ENCODE data around the gene SERPINA7.
"Not testable (repeated sequence)": the region's sequence is repeated elsewhere in the genome, so short reads cannot be mapped to it uniquely, and the experiment has no call there.

DNA sequence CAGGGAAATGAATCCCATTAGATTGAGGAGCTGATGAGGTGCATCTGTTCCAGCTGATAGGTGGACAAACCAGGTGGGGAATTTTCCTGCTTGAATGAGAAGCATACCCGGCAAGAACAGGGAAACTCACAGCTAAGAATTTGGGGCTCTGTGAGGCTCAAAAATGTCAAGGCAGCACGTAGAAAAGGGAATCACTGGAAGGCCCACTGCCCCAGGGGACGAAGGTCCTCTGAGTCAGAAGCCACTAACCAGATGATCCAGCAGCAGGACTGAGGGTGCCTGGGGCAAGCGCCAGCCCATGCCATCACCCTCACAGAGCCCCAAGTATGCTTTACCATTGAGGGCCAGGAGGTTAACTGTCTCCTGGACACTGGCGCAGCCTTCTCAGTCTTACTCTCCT is 37.9 kb downstream of the SERPINA7 start:
- TF ChIP-seq, protein P1, sequence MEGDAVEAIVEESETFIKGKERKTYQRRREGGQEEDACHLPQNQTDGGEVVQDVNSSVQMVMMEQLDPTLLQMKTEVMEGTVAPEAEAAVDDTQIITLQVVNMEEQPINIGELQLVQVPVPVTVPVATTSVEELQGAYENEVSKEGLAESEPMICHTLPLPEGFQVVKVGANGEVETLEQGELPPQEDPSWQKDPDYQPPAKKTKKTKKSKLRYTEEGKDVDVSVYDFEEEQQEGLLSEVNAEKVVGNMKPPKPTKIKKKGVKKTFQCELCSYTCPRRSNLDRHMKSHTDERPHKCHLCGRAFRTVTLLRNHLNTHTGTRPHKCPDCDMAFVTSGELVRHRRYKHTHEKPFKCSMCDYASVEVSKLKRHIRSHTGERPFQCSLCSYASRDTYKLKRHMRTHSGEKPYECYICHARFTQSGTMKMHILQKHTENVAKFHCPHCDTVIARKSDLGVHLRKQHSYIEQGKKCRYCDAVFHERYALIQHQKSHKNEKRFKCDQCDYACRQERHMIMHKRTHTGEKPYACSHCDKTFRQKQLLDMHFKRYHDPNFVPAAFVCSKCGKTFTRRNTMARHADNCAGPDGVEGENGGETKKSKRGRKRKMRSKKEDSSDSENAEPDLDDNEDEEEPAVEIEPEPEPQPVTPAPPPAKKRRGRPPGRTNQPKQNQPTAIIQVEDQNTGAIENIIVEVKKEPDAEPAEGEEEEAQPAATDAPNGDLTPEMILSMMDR (optimal IDR thresholded peaks at IDR 0.05 in 1 of 3, IDR thresholded peaks at IDR 0.05 in 1 of 3, conservative IDR thresholded peaks at IDR 0.05 in 1 of 3; ENCODE audit: extremely low read depth in 1 of 3, insufficient read depth in 2 of 3, low read length in 3 of 3): not testable (repeated sequence)
- not testable (repeated sequence) for TF ChIP-seq EZH2 (IDR thresholded peaks at IDR 0.05; ENCODE audit: low read length)

Measured in keratinocyte (primary cell).